Hematopoietic multipotent progenitor cell treated with erythropoietin and hydrocortisone succinate and interleukin-3 and kit ligand, for 4 days (in vitro differentiated cells): ENCODE measurements around the gene LEF1.
A peak's percentile ranks its signal among the peaks of the same experiment; 100 is the strongest.

ENCODE experiments used
- DNase-seq: peaks from one replicate; pipeline ENCODE4 v3.0.0-alpha.2; 2015

LEF1 gene

GRCh38 chr4:108173599-108174057 lies 4.9 kb upstream of the LEF1 start:
- DNase-seq: no peak

GRCh38 chr4:108172753-108173598 lies 4.2 kb upstream of the LEF1 start:
- peak; percentile 82 for DNase-seq

GRCh38 chr4:108172231-108172752 lies 3.6 kb upstream of the LEF1 start:
- DNase-seq: peak; percentile 75

GRCh38 chr4:108171339-108172230 lies 2.9 kb upstream of the LEF1 start:
- DNase-seq: peak; percentile 34

- peak; percentile 22 for DNase-seq
Observed at GRCh38 chr4:108170631-108171338, 2.1 kb upstream of the LEF1 start.

GRCh38 chr4:108169664-108170063 lies 932 bp upstream of the LEF1 start:
- DNase-seq: no peak

- DNase-seq: no peak
Observed at GRCh38 chr4:108168160-108168670, 517 bp downstream of the LEF1 start.

GRCh38 chr4:108166441-108167315 lies 2.1 kb downstream of the LEF1 start:
- DNase-seq: peak; percentile 78

GRCh38 chr4:108166038-108166437 lies 2.7 kb downstream of the LEF1 start:
- DNase-seq: peak; percentile 9

GRCh38 chr4:108165586-108165985 lies 3.1 kb downstream of the LEF1 start:
- no peak for DNase-seq

GRCh38 chr4:108163351-108163750 lies 5.4 kb downstream of the LEF1 start:
- no peak for DNase-seq

GRCh38 chr4:108160741-108161352 lies 7.9 kb downstream of the LEF1 start:
- no peak for DNase-seq

- no peak for DNase-seq
Observed at GRCh38 chr4:108159845-108160244, 8.9 kb downstream of the LEF1 start.

- no peak for DNase-seq
Observed at GRCh38 chr4:108157655-108158054, 11.1 kb downstream of the LEF1 start.

GRCh38 chr4:108156391-108156790 lies 12.3 kb downstream of the LEF1 start:
- no peak for DNase-seq

- DNase-seq: no peak
Observed at GRCh38 chr4:108155373-108155772, 13.4 kb downstream of the LEF1 start.

GRCh38 chr4:108152980-108153379 lies 15.8 kb downstream of the LEF1 start:
- no peak for DNase-seq

GRCh38 chr4:108149588-108150380 lies 18.9 kb downstream of the LEF1 start:
- DNase-seq: no peak

- no peak for DNase-seq
Observed at GRCh38 chr4:108148316-108148715, 20.4 kb downstream of the LEF1 start.

GRCh38 chr4:108146819-108147218 lies 21.9 kb downstream of the LEF1 start:
- no peak for DNase-seq
